Measurements from ENCODE around the gene FCRLA.

- no peak for TF ChIP-seq EZH2phosphoT487 (IDR thresholded peaks at IDR 0.05; ENCODE audit: low read depth)
- TF ChIP-seq CTCF (IDR thresholded peaks at IDR 0.05; ENCODE audit: low read depth, low read length): no peak
Observed at GRCh38 chr1:161709373-161709772, 2.3 kb downstream of the FCRLA start.
